Right atrium auricular region (tissue), 2 donors: Measurements from ENCODE around the gene AFDN. TPM values are rescaled to one million over a fixed set of nuclear protein-coding genes. Genes with fewer than 3 reads are reported as not detected.

Experiments
- DNase-seq: peaks from one replicate; pipeline ENCODE4 v3.0.0-alpha.2; 2019; ENCODE audit warnings: low spot score
- H3K27ac ChIP-seq, 2 donors: fragments of 200-600 bp; sonication (generic); 1 replicate in 1 of 2; 2 replicates in 1 of 2; pipeline ENCODE4 v1.5.1; 2016 to 2019
- H3K27me3 ChIP-seq, 2 donors: fragments of 200-600 bp; sonication (generic); one replicate each; pipeline versions ENCODE4 v1.5.1 to v1.6.0; 2017 to 2019
- H3K36me3 ChIP-seq: fragments of 200-600 bp; sonication (generic); one replicate; pipeline ENCODE4 v1.5.1; 2016
- H3K4me1 ChIP-seq, 2 donors: fragments of 200-600 bp; sonication (generic); one replicate each; pipeline versions ENCODE4 v1.5.1 to v1.6.0; 2017 to 2019
- H3K4me3 ChIP-seq, 2 donors: fragments of 200-600 bp; sonication (generic); 1 replicate in 1 of 2; 2 replicates in 1 of 2; pipeline ENCODE4 v1.5.1; 2017 to 2019; ENCODE audit warnings: mild to moderate bottlenecking in 1 of 2, moderate library complexity in 1 of 2
- H3K9me3 ChIP-seq, 2 donors: fragments of 200-600 bp; sonication (generic); one replicate each; pipeline ENCODE4 v1.5.1; 2019
- total RNA-seq, 2 donors: library from RNA; depleted of rRNA; stranded (reverse); fragments of >200 nt; gene quantifications; one replicate each; pipeline ENCODE4 v1.1.0, GENCODE V29; 2016
- TF ChIP-seq, protein P1 (sequence below), 2 donors: fragments of 200-600 bp; sonication (generic); IDR thresholded peaks; one replicate each; pipeline ENCODE4 v1.5.1; 2019; ENCODE audit warnings: antibody characterized with exemption in 2 of 2

The AFDN gene
- total RNA-seq, 2 donors from 2014 or later: 51.6 to 51.8 TPM

DNA sequence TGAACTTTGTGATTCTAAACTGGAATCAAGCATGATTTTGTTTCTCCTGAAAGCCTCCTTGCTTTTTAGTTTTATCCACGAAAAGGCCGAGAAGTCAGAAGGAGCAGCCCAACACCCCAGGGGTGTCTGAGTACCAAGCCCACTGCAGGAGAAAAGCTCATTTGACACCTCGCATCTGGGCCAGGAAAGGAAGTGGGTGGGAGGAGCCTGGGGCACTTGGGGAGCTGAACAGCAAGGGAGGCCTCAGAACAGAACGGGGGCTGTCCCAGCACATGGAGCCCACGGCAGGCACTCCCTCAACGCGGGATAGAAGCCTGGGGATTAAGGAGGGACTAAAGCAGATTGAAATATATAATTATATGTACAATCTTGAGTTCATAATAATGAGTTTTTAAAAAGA, 177.3 kb downstream of the AFDN start:
- Histone ChIP-seq H3K4me3 (no peak overlapping the region), H3K9me3 (peaks cover 0 to 8% of the 10 kb centered on the region in 2 donors), H3K36me3 (no peaks in the 10 kb centered on the region), H3K27ac (peak overlapping the region in 1 of 2 donors; percentile 1), H3K4me1 (no peaks in the 10 kb centered on the region), H3K27me3 (no peaks in the 10 kb centered on the region)
- no peak for DNase-seq
- TF ChIP-seq, protein P1, sequence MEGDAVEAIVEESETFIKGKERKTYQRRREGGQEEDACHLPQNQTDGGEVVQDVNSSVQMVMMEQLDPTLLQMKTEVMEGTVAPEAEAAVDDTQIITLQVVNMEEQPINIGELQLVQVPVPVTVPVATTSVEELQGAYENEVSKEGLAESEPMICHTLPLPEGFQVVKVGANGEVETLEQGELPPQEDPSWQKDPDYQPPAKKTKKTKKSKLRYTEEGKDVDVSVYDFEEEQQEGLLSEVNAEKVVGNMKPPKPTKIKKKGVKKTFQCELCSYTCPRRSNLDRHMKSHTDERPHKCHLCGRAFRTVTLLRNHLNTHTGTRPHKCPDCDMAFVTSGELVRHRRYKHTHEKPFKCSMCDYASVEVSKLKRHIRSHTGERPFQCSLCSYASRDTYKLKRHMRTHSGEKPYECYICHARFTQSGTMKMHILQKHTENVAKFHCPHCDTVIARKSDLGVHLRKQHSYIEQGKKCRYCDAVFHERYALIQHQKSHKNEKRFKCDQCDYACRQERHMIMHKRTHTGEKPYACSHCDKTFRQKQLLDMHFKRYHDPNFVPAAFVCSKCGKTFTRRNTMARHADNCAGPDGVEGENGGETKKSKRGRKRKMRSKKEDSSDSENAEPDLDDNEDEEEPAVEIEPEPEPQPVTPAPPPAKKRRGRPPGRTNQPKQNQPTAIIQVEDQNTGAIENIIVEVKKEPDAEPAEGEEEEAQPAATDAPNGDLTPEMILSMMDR (IDR thresholded peaks at IDR 0.05): no peak

DNA sequence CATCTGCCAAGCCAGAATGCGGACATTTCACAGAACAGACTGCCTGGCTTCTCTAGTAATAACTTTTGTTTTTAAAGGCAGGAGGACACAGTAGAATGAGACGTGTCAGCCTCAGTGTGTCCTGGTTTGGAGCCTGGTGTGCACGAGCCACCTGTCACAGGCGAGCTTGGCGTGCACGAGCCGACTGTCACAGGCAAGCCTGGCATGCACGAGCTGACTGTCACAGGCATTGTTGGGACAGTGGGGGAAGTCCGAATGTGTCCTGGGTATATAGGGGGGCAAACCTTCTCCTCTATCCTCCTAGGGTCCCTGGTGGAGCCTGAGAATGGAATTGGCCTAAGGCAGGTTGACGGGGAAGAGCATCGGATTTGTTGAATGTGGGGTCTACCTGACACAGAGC, 178.2 kb downstream of the AFDN start:
- no peak for DNase-seq
- H3K36me3 ChIP-seq: no peaks in the 10 kb centered on the region
- no peak overlapping the region for H3K4me3 ChIP-seq
- no peak overlapping the region for H3K27ac ChIP-seq
- H3K9me3 ChIP-seq: peaks cover 0 to 8% of the 10 kb centered on the region in 2 donors
- H3K27me3 ChIP-seq: no peaks in the 10 kb centered on the region
- TF ChIP-seq, protein P1 (IDR thresholded peaks at IDR 0.05): no peak
- no peaks in the 10 kb centered on the region for H3K4me1 ChIP-seq

DNA sequence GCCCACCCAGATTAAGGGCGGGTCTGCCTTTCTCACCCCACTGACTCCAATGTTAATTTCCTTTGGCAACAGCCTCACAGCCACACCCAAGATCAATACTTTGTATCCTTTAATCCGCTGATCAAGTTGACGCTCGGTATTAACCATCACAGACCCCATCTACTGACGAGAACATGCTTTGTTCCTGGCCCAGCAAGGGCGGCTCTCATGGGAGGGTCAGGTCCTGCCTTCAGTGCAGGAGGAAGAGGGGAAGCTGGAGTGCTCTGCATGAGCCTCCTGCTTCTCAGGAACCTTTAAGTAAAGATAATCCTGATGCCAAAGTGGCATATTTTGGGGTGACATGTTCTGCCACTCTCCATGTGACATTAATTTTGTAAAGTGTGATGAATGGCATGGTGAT, 179.1 kb downstream of the AFDN start:
- Histone ChIP-seq H3K36me3 (no peaks in the 10 kb centered on the region), H3K9me3 (peaks cover 0 to 16% of the 10 kb centered on the region in 2 donors), H3K4me1 (no peaks in the 10 kb centered on the region), H3K27me3 (no peaks in the 10 kb centered on the region), H3K4me3 (no peak overlapping the region), H3K27ac (no peak overlapping the region)
- DNase-seq: no peak
- TF ChIP-seq, protein P1 (IDR thresholded peaks at IDR 0.05): no peak

DNA sequence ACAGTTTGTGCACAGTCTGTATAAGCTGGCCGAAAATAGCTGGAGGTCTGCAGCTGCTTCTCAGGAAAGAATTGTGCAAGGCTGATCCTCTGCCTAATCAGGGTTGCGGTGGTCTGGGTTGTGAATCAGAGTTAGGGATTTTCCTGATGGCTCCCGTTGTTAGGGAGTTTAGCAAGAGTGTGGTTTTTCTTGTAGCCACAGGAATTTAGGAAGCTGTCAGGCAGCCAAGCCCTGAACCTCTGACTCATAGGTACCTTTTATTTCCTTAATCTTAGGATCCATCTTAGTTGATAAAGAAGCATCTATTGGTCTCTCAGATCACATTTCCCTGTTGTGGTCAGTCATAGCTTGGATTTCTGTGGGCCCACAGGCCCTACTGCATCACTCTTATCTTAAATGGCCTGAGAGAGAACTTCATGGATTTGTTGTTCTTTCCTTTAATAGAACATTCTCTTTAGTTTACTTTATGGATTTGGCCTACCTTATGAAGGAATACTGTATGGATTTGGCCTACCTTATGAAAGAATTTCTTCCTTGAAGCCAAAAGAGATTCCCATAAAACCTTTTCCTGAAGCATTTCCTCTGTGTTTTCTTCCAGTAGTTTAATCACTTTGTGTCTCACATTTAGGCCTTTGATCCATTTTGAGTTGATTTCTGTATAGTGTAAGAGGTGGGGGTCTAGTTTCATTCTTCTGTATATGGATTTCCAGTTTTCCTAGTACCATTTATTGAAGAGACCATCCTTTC, 181.1 kb downstream of the AFDN start:
- H3K27ac ChIP-seq: no peak overlapping the region
- no peak overlapping the region for H3K4me3 ChIP-seq
- no peak for DNase-seq
- H3K36me3 ChIP-seq: no peaks in the 10 kb centered on the region
- TF ChIP-seq, protein P1 (IDR thresholded peaks at IDR 0.05): no peak
- no peaks in the 10 kb centered on the region for H3K4me1 ChIP-seq
- H3K9me3 ChIP-seq: peaks cover 0 to 34% of the 10 kb centered on the region in 2 donors
- no peaks in the 10 kb centered on the region for H3K27me3 ChIP-seq

DNA sequence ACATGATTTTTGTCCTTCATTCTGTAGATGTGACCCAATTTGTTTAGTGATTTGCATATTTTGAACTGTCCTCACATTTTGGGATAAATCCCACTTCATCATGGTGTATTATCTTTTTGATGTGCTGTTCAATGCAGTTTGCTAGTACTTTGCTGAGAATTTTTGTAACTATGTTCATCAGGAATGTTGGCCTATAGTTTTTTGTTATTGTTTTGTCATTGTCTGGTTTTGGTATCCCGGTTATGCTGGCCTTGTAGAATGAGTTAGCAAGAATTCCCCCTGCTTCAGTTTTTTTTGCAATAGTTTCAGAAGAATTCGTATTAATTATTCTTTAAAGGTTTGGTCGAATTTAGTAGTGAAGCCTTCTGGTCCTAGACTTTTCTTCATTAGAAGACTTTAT, 182.6 kb downstream of the AFDN start:
- Histone ChIP-seq H3K9me3 (peaks cover 0 to 34% of the 10 kb centered on the region in 2 donors), H3K36me3 (no peaks in the 10 kb centered on the region), H3K27me3 (no peaks in the 10 kb centered on the region), H3K27ac (no peak overlapping the region), H3K4me3 (no peak overlapping the region), H3K4me1 (no peaks in the 10 kb centered on the region)
- TF ChIP-seq, protein P1 (IDR thresholded peaks at IDR 0.05): no peak
- no peak for DNase-seq

DNA sequence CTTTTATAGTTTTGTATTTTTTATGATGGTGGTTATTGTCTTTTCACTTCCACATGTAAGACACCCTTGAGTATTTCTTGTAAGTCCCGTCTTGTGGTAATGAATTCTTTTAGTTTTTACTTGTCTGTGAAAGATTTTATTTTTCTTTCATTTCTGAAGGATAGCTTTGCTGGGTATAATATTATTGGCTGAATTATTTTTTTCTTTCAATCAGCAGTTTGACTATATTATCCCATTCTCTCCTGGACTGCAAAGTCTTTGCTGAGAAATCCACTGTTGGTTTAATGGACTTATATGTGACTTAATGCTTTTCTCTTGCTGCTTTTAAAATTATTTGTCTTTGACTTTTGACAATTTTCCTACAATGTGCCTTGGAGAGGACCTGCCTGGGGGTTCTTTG, 184.6 kb downstream of the AFDN start:
- Histone ChIP-seq H3K36me3 (no peaks in the 10 kb centered on the region), H3K4me3 (no peak overlapping the region), H3K4me1 (no peaks in the 10 kb centered on the region), H3K27me3 (no peaks in the 10 kb centered on the region), H3K9me3 (peaks cover 0 to 34% of the 10 kb centered on the region in 2 donors), H3K27ac (no peak overlapping the region)
- TF ChIP-seq, protein P1 (IDR thresholded peaks at IDR 0.05): no peak
- no peak for DNase-seq
